ENCODE data around the gene YIPF5. TPM values are rescaled to one million over a fixed set of nuclear protein-coding genes. Genes with fewer than 3 reads are reported as not detected.
A peak's percentile ranks its signal among the peaks of the same experiment; 100 is the strongest.

The YIPF5 gene
- total and polyA plus RNA-seq, 2 donors from 2014 or later: 18.5 to 48.0 TPM

GRCh38 chr5:144189800-144190429 is 19.5 kb upstream of the YIPF5 start:
- no peak overlapping the region for H3K4me3 ChIP-seq (ENCODE audit: low read length in 3 of 3)
- no peaks in the 10 kb centered on the region for H3K9me3 ChIP-seq (ENCODE audit: control insufficient read depth in 2 of 3, insufficient read depth in 1 of 3, low read length in 3 of 3)
- no peaks in the 10 kb centered on the region for H3K27me3 ChIP-seq (ENCODE audit: control insufficient read depth, insufficient read depth, low read length)
- FAIRE-seq: no peak
- no peaks in the 10 kb centered on the region for H3K36me3 ChIP-seq (ENCODE audit: control insufficient read depth in 2 of 3, insufficient read depth in 3 of 3, low read length in 3 of 3)
- H3K4me1 ChIP-seq (ENCODE audit: control insufficient read depth in 2 of 3, insufficient read depth in 2 of 3, low read depth in 1 of 3, low read length in 3 of 3): no peaks in the 10 kb centered on the region
- H3K27ac ChIP-seq (ENCODE audit: low read depth in 2 of 2, low read length in 2 of 2): peak overlapping the region in 1 of 2 donors; percentile 28
- H3K9ac ChIP-seq (ENCODE audit: low read length in 3 of 3): no peak overlapping the region
- DNase-seq: peak in 1 of 5 donors; percentile 59
- intact Hi-C loops (cut with DNase I): no loop called here
- TF ChIP-seq CTCF (IDR thresholded peaks at IDR 0.05; ENCODE audit: borderline replicate concordance, extremely low read depth, insufficient read depth): no peak

DNA sequence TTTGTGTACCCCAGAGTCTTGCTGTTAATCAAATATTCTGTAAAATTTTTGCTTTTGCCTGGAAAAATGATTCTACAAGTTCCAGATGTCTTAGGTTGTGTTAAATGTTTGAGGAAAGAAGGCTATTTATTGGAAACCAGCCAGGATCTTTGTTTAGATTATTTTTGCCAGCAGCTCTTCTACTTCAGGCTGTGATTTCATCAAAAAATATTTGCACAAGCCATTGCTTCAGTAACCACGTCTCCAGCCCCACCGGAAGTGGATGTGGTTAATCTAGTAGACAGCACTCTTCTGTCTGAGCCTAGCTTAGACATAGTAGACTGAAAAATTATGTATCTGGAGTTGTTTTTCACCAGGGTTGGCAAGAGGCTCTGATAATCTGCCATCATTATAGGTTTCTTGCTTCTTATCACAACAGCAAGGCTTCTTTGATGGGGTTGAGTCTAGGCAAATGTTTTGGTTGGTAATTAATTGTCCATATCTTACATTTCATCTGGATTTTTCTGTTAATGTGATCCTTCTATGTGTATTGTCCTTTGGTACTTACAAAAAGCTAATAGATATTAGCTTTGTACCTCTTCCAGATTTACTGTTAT is 17.3 kb upstream of the YIPF5 start:
- Histone ChIP-seq H3K27me3 (ENCODE audit: control insufficient read depth, insufficient read depth, low read length) (no peaks in the 10 kb centered on the region), H3K36me3 (ENCODE audit: control insufficient read depth in 2 of 3, insufficient read depth in 3 of 3, low read length in 3 of 3) (no peaks in the 10 kb centered on the region), H3K4me1 (ENCODE audit: control insufficient read depth in 2 of 3, insufficient read depth in 2 of 3, low read depth in 1 of 3, low read length in 3 of 3) (no peaks in the 10 kb centered on the region), H3K9ac (ENCODE audit: low read length in 3 of 3) (no peak overlapping the region), H3K4me3 (ENCODE audit: low read length in 3 of 3) (no peak overlapping the region), H3K9me3 (ENCODE audit: control insufficient read depth in 2 of 3, insufficient read depth in 1 of 3, low read length in 3 of 3) (no peaks in the 10 kb centered on the region), H3K27ac (ENCODE audit: low read depth in 2 of 2, low read length in 2 of 2) (peak overlapping the region in 1 of 2 donors; percentile 66)
- DNase-seq: peak in 4 of 5 donors; percentile 36 to 84 (median 68)
- TF ChIP-seq CTCF (IDR thresholded peaks at IDR 0.05; ENCODE audit: borderline replicate concordance, extremely low read depth, insufficient read depth): no peak
- intact Hi-C loops (cut with DNase I): no loop called here
- FAIRE-seq: no peak

- TF ChIP-seq CTCF (IDR thresholded peaks at IDR 0.05; ENCODE audit: borderline replicate concordance, extremely low read depth, insufficient read depth): peak; percentile 48
- DNase-seq (peak in 1 of 5 donors; percentile 30), FAIRE-seq (peak; percentile 37)
- intact Hi-C loops (cut with DNase I): no loop called here
- Histone ChIP-seq H3K4me1 (ENCODE audit: control insufficient read depth in 2 of 3, insufficient read depth in 2 of 3, low read depth in 1 of 3, low read length in 3 of 3) (no peaks in the 10 kb centered on the region), H3K27ac (ENCODE audit: low read depth in 2 of 2, low read length in 2 of 2) (no peak overlapping the region), H3K9ac (ENCODE audit: low read length in 3 of 3) (no peak overlapping the region), H3K27me3 (ENCODE audit: control insufficient read depth, insufficient read depth, low read length) (no peaks in the 10 kb centered on the region), H3K9me3 (ENCODE audit: control insufficient read depth in 2 of 3, insufficient read depth in 1 of 3, low read length in 3 of 3) (no peaks in the 10 kb centered on the region), H3K4me3 (ENCODE audit: low read length in 3 of 3) (no peak overlapping the region), H3K36me3 (ENCODE audit: control insufficient read depth in 2 of 3, insufficient read depth in 3 of 3, low read length in 3 of 3) (no peaks in the 10 kb centered on the region)
These were observed 12.9 kb upstream of the YIPF5 start for GRCh38 chr5:144183254-144183889.

Measured in kidney (tissue), 14 donors.